ENCODE data around the gene ZGLP1. TPM values are rescaled to one million over a fixed set of nuclear protein-coding genes. Genes with fewer than 3 reads are reported as not detected.

Gene ZGLP1
- total and polyA plus RNA-seq, 7 donors, result 0.59 to 2.9 (median 0.85) TPM; not detected in 1

DNA sequence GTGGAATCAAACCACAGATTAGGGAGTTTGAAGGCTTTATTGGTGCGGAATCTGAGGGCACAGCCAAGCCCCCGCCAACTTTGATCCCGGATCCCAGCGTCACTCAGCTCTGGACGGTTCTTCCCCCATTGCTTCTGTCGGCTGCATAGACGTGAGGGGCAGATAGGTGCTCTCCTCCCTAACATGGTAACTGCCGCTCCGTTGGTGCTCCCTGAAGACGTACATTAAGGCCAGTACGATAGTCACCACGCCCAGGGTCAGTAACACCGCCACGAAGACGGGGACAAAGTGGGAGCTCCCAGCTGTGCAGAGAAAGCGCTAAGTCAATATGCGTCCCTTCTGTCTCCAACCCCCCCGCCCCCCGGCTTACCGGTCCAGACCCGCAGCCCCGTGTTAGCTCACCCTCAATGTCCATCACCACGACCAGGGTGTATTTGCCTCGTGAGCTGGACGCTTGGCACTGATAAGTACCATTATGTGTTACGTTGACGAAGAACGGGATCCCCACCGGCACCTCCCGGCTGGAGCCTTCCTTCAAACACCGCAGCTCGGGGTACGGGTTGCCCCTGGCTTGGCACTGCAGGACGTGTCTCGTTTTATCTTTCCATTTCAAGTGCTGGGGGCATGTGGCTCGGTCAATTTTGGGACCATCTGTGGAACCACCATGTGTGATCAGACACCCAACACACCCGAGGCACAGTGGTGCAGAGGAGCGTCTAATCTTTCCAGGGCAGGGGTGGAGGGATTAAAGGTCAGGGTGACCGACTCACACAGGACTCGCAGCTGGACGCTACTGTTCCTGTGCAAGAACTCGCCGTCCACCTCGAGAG is 24.4 kb upstream of the ZGLP1 start:
- ATAC-seq (peak in 2 of 4 donors; percentile 0 to 1), DNase-seq (no peak)
- H3K9me3 ChIP-seq, result no peaks in the 10 kb centered on the region
- intact Hi-C loops (cut with DNase I), result loop anchor here in 1 of 2 donors (5.0 to 10.0 kb wide), 3 partner anchors 48 to 499 kb away; partner anchors contain the start of genes ICAM1, PIN1 and TYK2
- peaks cover 12% of the 10 kb centered on the region for H3K4me1 ChIP-seq
- no peaks in the 10 kb centered on the region for H3K27me3 ChIP-seq (ENCODE audit: insufficient read depth in 3 of 3, low read length in 2 of 3)
- peak overlapping the region; percentile 84 for H3K27ac ChIP-seq
- TF ChIP-seq, protein P1, sequence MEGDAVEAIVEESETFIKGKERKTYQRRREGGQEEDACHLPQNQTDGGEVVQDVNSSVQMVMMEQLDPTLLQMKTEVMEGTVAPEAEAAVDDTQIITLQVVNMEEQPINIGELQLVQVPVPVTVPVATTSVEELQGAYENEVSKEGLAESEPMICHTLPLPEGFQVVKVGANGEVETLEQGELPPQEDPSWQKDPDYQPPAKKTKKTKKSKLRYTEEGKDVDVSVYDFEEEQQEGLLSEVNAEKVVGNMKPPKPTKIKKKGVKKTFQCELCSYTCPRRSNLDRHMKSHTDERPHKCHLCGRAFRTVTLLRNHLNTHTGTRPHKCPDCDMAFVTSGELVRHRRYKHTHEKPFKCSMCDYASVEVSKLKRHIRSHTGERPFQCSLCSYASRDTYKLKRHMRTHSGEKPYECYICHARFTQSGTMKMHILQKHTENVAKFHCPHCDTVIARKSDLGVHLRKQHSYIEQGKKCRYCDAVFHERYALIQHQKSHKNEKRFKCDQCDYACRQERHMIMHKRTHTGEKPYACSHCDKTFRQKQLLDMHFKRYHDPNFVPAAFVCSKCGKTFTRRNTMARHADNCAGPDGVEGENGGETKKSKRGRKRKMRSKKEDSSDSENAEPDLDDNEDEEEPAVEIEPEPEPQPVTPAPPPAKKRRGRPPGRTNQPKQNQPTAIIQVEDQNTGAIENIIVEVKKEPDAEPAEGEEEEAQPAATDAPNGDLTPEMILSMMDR (IDR thresholded peaks at IDR 0.05), result no peak
- H3K4me3 ChIP-seq, result peak overlapping the region; percentile 69
- peaks cover 0 to 19% of the 10 kb centered on the region in 2 donors for H3K36me3 ChIP-seq (ENCODE audit: insufficient read depth in 1 of 2, low read depth in 1 of 2)
- 3 to 7% (median 6%) methylated on average over 44 of the region's 44 CpGs for WGBS, 3 donors

DNA sequence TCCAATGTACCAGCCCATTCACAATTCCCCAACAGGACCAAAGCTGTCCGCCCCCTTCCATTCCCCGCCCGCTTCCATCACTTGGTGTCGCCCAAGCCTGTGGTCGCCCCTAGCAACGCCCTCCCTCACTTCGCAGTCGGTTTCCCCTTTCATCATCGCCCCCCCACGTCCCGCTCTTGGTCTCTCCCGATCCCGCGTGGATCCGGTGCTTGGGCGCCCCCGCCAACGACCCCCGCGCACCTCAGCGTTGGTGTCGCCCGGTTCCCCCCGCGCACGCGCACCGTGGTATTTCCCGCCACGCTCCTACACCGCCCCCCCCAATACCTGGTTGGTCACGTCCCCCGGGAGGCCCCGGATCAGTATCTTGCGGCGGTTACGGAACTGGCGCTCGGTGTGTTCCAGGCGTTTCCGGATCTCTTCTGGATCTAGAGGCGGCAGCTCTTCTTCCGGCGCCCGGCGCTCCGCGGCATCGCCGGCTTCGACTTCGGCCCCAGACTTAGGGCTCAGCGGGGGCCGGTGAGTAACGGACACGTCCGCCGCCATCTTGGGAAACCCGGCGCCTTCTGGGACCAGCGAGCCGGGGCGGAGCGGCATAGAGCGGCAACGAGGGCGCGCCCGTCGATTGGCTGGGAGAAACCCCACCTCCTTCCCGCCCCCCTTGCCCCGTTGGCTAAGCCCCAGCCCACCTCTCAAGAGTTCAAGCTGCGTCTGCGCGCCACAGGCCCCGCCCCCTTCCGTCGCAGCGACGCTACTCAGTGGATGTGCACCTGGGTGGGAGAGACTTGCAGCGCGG is 23.5 kb upstream of the ZGLP1 start, which contains the start of gene RAVER1:
Gene RAVER1 (minus strand): TSS at position 565 of the 793 bp plus-strand sequence. CDS start 22 bp downstream, at position 543.
- H3K27ac ChIP-seq, result peak within 1 kb of the TSS; percentile 84
- peak within 1 kb of the TSS; percentile 69 for H3K4me3 ChIP-seq
- TF ChIP-seq, protein P1 (IDR thresholded peaks at IDR 0.05), result no peak
- H3K9me3 ChIP-seq, result no peaks in the 10 kb centered on the region
- intact Hi-C loops (cut with DNase I), result loop anchor here in 1 of 2 donors (5.0 to 10.0 kb wide), 3 partner anchors 49 to 498 kb away; partner anchors contain the start of genes ICAM1, PIN1 and TYK2
- H3K36me3 ChIP-seq (ENCODE audit: insufficient read depth in 1 of 2, low read depth in 1 of 2), result peaks cover 0 to 27% of the 10 kb centered on the region in 2 donors
- DNase-seq (peak; percentile 98 to 99), ATAC-seq (peak; percentile 94 to 96 (median 95))
- peaks cover 12% of the 10 kb centered on the region for H3K4me1 ChIP-seq
- H3K27me3 ChIP-seq (ENCODE audit: insufficient read depth in 3 of 3, low read length in 2 of 3), result no peaks in the 10 kb centered on the region
- WGBS, 3 donors, result 1% methylated on average over 72 to 82 of the region's 82 CpGs

DNA sequence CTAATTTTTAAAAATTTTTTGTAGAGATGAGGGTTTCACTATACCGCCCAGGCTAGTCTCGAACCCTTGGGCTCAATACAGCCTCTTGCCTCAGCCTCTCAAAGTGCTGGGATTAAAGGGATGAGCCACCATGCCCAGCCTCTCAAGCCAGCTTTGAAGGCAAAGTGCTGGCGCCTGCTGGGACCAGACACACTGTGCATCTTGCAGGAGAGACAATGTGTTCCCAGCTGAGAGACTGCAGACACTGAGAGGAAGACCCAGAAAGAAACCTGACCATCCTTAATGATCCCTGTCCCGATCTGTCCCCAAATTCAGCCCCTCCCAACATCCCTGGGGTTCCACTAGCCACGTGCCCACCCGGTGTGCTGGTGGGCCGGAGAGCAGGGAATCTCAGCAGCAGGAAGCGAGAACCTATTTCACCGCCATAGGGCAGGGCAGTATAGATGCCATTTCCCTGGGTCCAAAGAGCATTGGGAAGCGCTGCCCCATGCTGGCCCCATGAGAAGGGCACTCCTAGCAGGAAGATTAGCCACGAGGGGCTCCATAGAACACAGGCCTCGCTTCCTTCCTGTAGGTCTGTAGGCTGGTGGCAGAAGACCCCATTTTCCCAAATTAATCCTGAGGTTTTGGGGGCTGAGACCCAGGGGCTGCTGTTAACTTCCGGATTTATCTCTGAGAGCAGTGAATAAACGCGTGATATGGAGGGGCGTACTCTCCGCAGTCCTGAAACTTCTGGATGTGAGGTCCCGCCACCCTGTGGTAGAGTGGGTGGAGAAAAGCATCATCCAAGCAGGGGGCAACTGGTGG is 22.7 kb upstream of the ZGLP1 start:
- H3K4me1 ChIP-seq, result peaks cover 12% of the 10 kb centered on the region

More for the DNA sequence above, 22.7 kb upstream of the ZGLP1 start:
- TF ChIP-seq, protein P1 (IDR thresholded peaks at IDR 0.05), result no peak
- intact Hi-C loops (cut with DNase I), result loop anchor here in 1 of 2 donors (5.0 to 10.0 kb wide), 3 partner anchors 50 to 498 kb away; partner anchors contain the start of genes ICAM1, PIN1 and TYK2
- H3K27me3 ChIP-seq (ENCODE audit: insufficient read depth in 3 of 3, low read length in 2 of 3), result no peaks in the 10 kb centered on the region
- no peaks in the 10 kb centered on the region for H3K9me3 ChIP-seq
- no peak for DNase-seq
- ATAC-seq, result no peak
- H3K27ac ChIP-seq, result peak overlapping the region; percentile 84
- WGBS, 3 donors, result 32 to 33% (median 33%) methylated on average over 18 of the region's 18 CpGs
- peak overlapping the region; percentile 69 for H3K4me3 ChIP-seq
- peaks cover 4 to 35% of the 10 kb centered on the region in 2 donors for H3K36me3 ChIP-seq (ENCODE audit: insufficient read depth in 1 of 2, low read depth in 1 of 2)

Data from psoas muscle (tissue), 8 donors.